Thyroid gland (tissue), 4 donors: ENCODE measurements around the gene SVIL. TPM values are rescaled to one million over a fixed set of nuclear protein-coding genes. Genes with fewer than 3 reads are reported as not detected.
"Not testable (repeated sequence)": the region's sequence is repeated elsewhere in the genome, so short reads cannot be mapped to it uniquely, and the experiment has no call there.

Experiments
- DNase-seq, 2 donors: peaks; one replicate each; pipeline ENCODE4 v3.0.0-alpha.2; 2019
- H3K27ac ChIP-seq, 3 donors: fragments of 200-600 bp; sonication (generic); 1 replicate in 2 of 3; 2 replicates in 1 of 3; pipeline ENCODE4 v1.5.1; 2016 to 2019; ENCODE audit warnings: mild to moderate bottlenecking in 1 of 3, moderate library complexity in 1 of 3
- H3K27me3 ChIP-seq: fragments of 200-600 bp; sonication (generic); one replicate; pipeline ENCODE4 v1.5.1; 2019
- H3K36me3 ChIP-seq, 2 donors: fragments of 200-600 bp; sonication (generic); one replicate each; pipeline ENCODE4 v1.5.1; 2016 to 2019
- H3K4me1 ChIP-seq, 2 donors: fragments of 200-600 bp; sonication (generic); one replicate each; pipeline ENCODE4 v1.5.1; 2017 to 2019
- H3K4me3 ChIP-seq, 3 donors: fragments of 200-600 bp; sonication (generic); replicated peaks in 1 of 3; 1 replicate in 2 of 3; 2 replicates in 1 of 3; pipeline ENCODE4 v1.5.1; 2016; ENCODE audit warnings: mild to moderate bottlenecking in 1 of 3
- H3K9me3 ChIP-seq: fragments of 200-600 bp; sonication (generic); one replicate; pipeline ENCODE4 v1.5.1; 2017
- CTCF ChIP-seq, 6 experiments: fragments of 200-600 bp in 3 of 6; fragments of 450-650 bp in 3 of 6; sonication (generic) in 3 of 6; IDR thresholded peaks; one replicate each; pipeline ENCODE4 v1.5.1; 2016 to 2019; ENCODE audit warnings: antibody characterized with exemption in 6 of 6, mild to moderate bottlenecking in 2 of 6, inconsistent platforms in 1 of 6, moderate library complexity in 1 of 6
- POLR2A ChIP-seq, 2 donors: fragments of 450-650 bp; IDR thresholded peaks; one replicate each; pipeline ENCODE4 v1.6.1; 2017; ENCODE audit warnings: antibody characterized with exemption in 2 of 2, mild to moderate bottlenecking in 2 of 2, moderate library complexity in 1 of 2
- WGBS, 2 donors: methylation state at CpG; one replicate each; pipeline ENCODE4 v1.1.5; 2017; 5-methylcytosine and 5-hydroxymethylcytosine counted together
- intact Hi-C: fragments of 100-400 bp; cut with DNase I; formaldehyde crosslinking; loops from one replicate; pipeline ENCODE4 v1.15.1; 2023
- total RNA-seq, 4 donors: library from RNA; depleted of rRNA; stranded (reverse); fragments of >200 nt; gene quantifications; one replicate each; pipeline ENCODE4 v1.2.3, GENCODE V29; 2016

Gene SVIL
- total RNA-seq, 4 donors from 2014 or later, result 59.9 to 211 (median 134) TPM

GRCh38 chr10:29588629-29589421, 45.9 kb downstream of the SVIL start:
- intact Hi-C loops, result no loop called here
- Histone ChIP-seq H3K36me3 (no peaks in the 10 kb centered on the region), H3K9me3 (no peaks in the 10 kb centered on the region), H3K27me3 (no peaks in the 10 kb centered on the region), H3K4me3 (no peak overlapping the region), H3K4me1 (peaks cover 22 to 23% of the 10 kb centered on the region in 2 donors), H3K27ac (peak overlapping the region; percentile 32 to 63 (median 59))
- peak in 1 of 2 donors; percentile 31 for DNase-seq
- TF ChIP-seq POLR2A (IDR thresholded peaks at IDR 0.05) (no peak), CTCF (IDR thresholded peaks at IDR 0.05) (no peak)
- 54 to 63% methylated on average over 14 of the region's 14 CpGs for WGBS, 2 donors

GRCh38 chr10:29587750-29588628, 46.8 kb downstream of the SVIL start:
- H3K27ac ChIP-seq, result peak overlapping the region in 1 of 3 donors; percentile 1
- H3K27me3 ChIP-seq, DNase-seq, H3K4me3 ChIP-seq, H3K9me3 ChIP-seq, intact Hi-C loops, H3K36me3 ChIP-seq: not testable (repeated sequence)
- WGBS, 2 donors, result 72 to 74% methylated on average over 14 to 16 of the region's 19 CpGs
- H3K4me1 ChIP-seq, result peaks cover 22 to 23% of the 10 kb centered on the region in 2 donors

GRCh38 chr10:29587102-29587749, 47.5 kb downstream of the SVIL start:
- DNase-seq, result not testable (repeated sequence)

GRCh38 chr10:29586509-29586908, 48.3 kb downstream of the SVIL start:
- TF ChIP-seq CTCF (IDR thresholded peaks at IDR 0.05) (no peak), POLR2A (IDR thresholded peaks at IDR 0.05) (no peak)
- intact Hi-C loops, result no loop called here

More at GRCh38 chr10:29587102-29587749, 47.5 kb downstream of the SVIL start:
- H3K9me3 ChIP-seq, intact Hi-C loops, H3K4me3 ChIP-seq, H3K36me3 ChIP-seq, H3K27me3 ChIP-seq: not testable (repeated sequence)
- H3K27ac ChIP-seq, result peak overlapping the region in 1 of 3 donors; percentile 1
- peaks cover 22 to 23% of the 10 kb centered on the region in 2 donors for H3K4me1 ChIP-seq
- WGBS, 2 donors, result 68 to 77% methylated on average over 14 of the region's 15 CpGs

GRCh38 chr10:29585488-29585976, 49.2 kb downstream of the SVIL start:
- no peak for TF ChIP-seq POLR2A (IDR thresholded peaks at IDR 0.05)
- no peak for TF ChIP-seq CTCF (IDR thresholded peaks at IDR 0.05)
- Histone ChIP-seq H3K27me3 (no peaks in the 10 kb centered on the region), H3K4me3 (no peak overlapping the region), H3K27ac (no peak overlapping the region), H3K4me1 (peaks cover 17% of the 10 kb centered on the region in 2 donors), H3K9me3 (no peaks in the 10 kb centered on the region), H3K36me3 (no peaks in the 10 kb centered on the region)
- WGBS, 2 donors, result 78 to 80% methylated on average over 18 of the region's 18 CpGs
- DNase-seq, result no peak
- intact Hi-C loops, result no loop called here

More at GRCh38 chr10:29586509-29586908, 48.3 kb downstream of the SVIL start:
- no peak overlapping the region for H3K27ac ChIP-seq
- H3K4me3 ChIP-seq, result no peak overlapping the region
- H3K9me3 ChIP-seq, result no peaks in the 10 kb centered on the region
- peaks cover 22 to 23% of the 10 kb centered on the region in 2 donors for H3K4me1 ChIP-seq
- WGBS, 2 donors, result 97 to 98% methylated on average over 4 of the region's 4 CpGs
- no peaks in the 10 kb centered on the region for H3K36me3 ChIP-seq
- no peaks in the 10 kb centered on the region for H3K27me3 ChIP-seq
- no peak for DNase-seq
